SJCRH30 (cell line): Measurements from ENCODE around the gene NDUFS8. TPM values are rescaled to one million over a fixed set of nuclear protein-coding genes. Genes with fewer than 3 reads are reported as not detected.

Experiments used
- DNase-seq, 2 experiments: peaks; one replicate each; pipeline ENCODE4 v3.0.0-alpha.2; 2015 to 2020
- H3K27ac ChIP-seq: fragments of 250-450 bp; sonication (Bioruptor Pico); 2 replicates; pipeline ENCODE4 v1.5.1; 2020; ENCODE audit warnings: mild to moderate bottlenecking, moderate library complexity
- H3K27me3 ChIP-seq: fragments of 250-450 bp; sonication (Bioruptor Pico); 2 replicates; pipeline ENCODE4 v1.5.1; 2020; ENCODE audit warnings: mild to moderate bottlenecking, moderate library complexity
- H3K36me3 ChIP-seq: fragments of 250-450 bp; sonication (Bioruptor Pico); 2 replicates; pipeline ENCODE4 v1.5.1; 2020; ENCODE audit warnings: mild to moderate bottlenecking, moderate library complexity
- H3K4me1 ChIP-seq: fragments of 250-450 bp; sonication (Bioruptor Pico); 2 replicates; pipeline ENCODE4 v1.5.1; 2020; ENCODE audit warnings: mild to moderate bottlenecking, moderate library complexity
- H3K4me3 ChIP-seq: fragments of 250-450 bp; sonication (Bioruptor Pico); 2 replicates; pipeline ENCODE4 v1.5.1; 2020; ENCODE audit warnings: mild to moderate bottlenecking, moderate library complexity
- H3K9me3 ChIP-seq: fragments of 250-450 bp; sonication (Bioruptor Pico); replicated peaks from 2 replicates; pipeline ENCODE4 v1.5.1; 2020; ENCODE audit warnings: mild to moderate bottlenecking, moderate library complexity
- total RNA-seq: library from RNA; depleted of rRNA; stranded (reverse); fragments of >200 nt; shearing (Covaris generic); gene quantifications from 2 replicates; pipeline ENCODE4 v1.2.3, GENCODE V29; 2014

Gene NDUFS8
- total RNA-seq, 1 experiment from 2014 or later = 77.7 TPM

GRCh38 chr11:68056317-68057285, 26.1 kb downstream of the NDUFS8 start:
- H3K4me1 ChIP-seq = no peaks in the 10 kb centered on the region
- no peak overlapping the region for H3K4me3 ChIP-seq
- H3K27ac ChIP-seq = no peak overlapping the region
- no peak for DNase-seq
- H3K36me3 ChIP-seq = peaks cover 29% of the 10 kb centered on the region
- no peaks in the 10 kb centered on the region for H3K27me3 ChIP-seq
- H3K9me3 ChIP-seq = no peaks in the 10 kb centered on the region

DNA sequence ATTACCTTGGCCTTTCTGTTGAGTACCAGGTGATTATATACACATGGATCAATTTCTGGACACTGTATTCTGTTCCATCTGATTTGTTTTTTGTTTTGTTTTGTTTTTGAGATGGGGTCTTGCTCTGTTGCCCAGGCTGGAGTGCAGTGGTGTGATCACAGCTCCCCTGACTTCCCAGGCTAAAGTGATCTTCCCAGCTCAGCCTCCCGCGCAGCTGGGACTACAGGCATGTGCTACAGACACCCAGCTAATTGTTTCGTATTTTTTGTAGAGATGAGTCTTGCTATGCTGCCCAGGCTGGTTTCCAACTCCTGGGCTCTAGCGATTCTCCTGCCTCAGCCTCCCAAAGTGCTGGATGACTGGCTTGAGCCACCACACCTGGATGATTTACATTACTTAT, 27.3 kb downstream of the NDUFS8 start:
- Histone ChIP-seq H3K27me3 (no peaks in the 10 kb centered on the region), H3K4me1 (no peaks in the 10 kb centered on the region), H3K27ac (no peak overlapping the region), H3K36me3 (peaks cover 35% of the 10 kb centered on the region), H3K4me3 (no peak overlapping the region), H3K9me3 (no peaks in the 10 kb centered on the region)
- no peak for DNase-seq

GRCh38 chr11:68061508-68061907, 31.0 kb downstream of the NDUFS8 start:
- Histone ChIP-seq H3K4me3 (no peak overlapping the region), H3K36me3 (peaks cover 52% of the 10 kb centered on the region), H3K4me1 (no peaks in the 10 kb centered on the region), H3K27me3 (no peaks in the 10 kb centered on the region), H3K27ac (no peak overlapping the region), H3K9me3 (no peaks in the 10 kb centered on the region)
- DNase-seq = no peak

DNA sequence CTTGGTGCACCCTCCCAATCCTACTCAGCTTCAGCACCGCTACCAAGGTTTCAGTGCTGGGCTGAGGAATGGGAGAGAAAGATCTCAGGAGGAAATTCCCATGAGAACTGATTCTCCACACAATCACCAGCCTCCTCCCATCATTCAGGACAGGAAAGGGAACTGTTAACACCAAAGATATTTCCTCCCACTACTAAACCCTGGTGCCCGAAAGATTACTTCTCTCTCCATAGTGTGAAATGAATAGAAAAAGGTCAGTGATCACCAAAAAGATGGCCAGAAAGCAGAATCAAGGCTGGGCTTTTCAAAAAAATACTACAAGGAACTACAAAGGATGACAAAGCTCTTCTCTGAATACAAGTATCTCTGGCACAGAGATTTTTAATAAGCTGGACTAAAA, 34.4 kb downstream of the NDUFS8 start:
- no peak overlapping the region for H3K4me3 ChIP-seq
- peaks cover 43% of the 10 kb centered on the region for H3K36me3 ChIP-seq
- H3K9me3 ChIP-seq = no peaks in the 10 kb centered on the region
- H3K27me3 ChIP-seq = no peaks in the 10 kb centered on the region
- H3K27ac ChIP-seq = no peak overlapping the region
- H3K4me1 ChIP-seq = no peaks in the 10 kb centered on the region
- DNase-seq = no peak

DNA sequence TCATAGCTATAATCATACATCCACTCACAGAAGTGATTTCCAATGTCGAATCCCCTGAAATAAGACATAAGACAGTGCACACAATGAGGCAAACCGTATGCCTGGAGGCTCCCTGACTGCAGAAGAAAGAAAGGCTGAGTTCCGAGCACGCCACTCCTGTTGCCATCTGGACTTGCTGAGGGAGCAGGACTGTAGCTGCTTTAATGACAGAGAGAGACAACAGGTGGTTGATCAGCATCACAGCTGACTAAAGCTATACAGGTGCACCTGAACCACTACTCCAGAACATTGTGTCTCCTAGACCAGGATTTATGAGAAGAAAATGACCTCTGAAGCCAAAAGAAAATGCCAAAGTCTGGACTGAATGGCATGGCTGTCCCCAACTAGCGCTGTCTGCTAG, 35.4 kb downstream of the NDUFS8 start:
- no peaks in the 10 kb centered on the region for H3K9me3 ChIP-seq
- H3K27me3 ChIP-seq = no peaks in the 10 kb centered on the region
- H3K4me1 ChIP-seq = no peaks in the 10 kb centered on the region
- H3K4me3 ChIP-seq = no peak overlapping the region
- H3K27ac ChIP-seq = no peak overlapping the region
- no peak for DNase-seq
- H3K36me3 ChIP-seq = peaks cover 44% of the 10 kb centered on the region

- Histone ChIP-seq H3K27ac (no peak overlapping the region), H3K4me1 (no peaks in the 10 kb centered on the region), H3K9me3 (no peaks in the 10 kb centered on the region), H3K4me3 (no peak overlapping the region), H3K36me3 (peaks cover 39% of the 10 kb centered on the region), H3K27me3 (no peaks in the 10 kb centered on the region)
- DNase-seq = no peak
Measured at GRCh38 chr11:68066742-68067141, 36.3 kb downstream of the NDUFS8 start.

GRCh38 chr11:68067991-68068390, 37.5 kb downstream of the NDUFS8 start:
- peaks cover 34% of the 10 kb centered on the region for H3K36me3 ChIP-seq

GRCh38 chr11:68071281-68072048, 41.0 kb downstream of the NDUFS8 start:
- H3K27ac ChIP-seq = no peak overlapping the region
- no peaks in the 10 kb centered on the region for H3K9me3 ChIP-seq
- DNase-seq = no peak
- peaks cover 22% of the 10 kb centered on the region for H3K36me3 ChIP-seq
- no peak overlapping the region for H3K4me3 ChIP-seq
- H3K4me1 ChIP-seq = no peaks in the 10 kb centered on the region
- no peaks in the 10 kb centered on the region for H3K27me3 ChIP-seq

More at GRCh38 chr11:68067991-68068390, 37.5 kb downstream of the NDUFS8 start:
- H3K4me1 ChIP-seq = no peaks in the 10 kb centered on the region
- no peaks in the 10 kb centered on the region for H3K9me3 ChIP-seq
- H3K4me3 ChIP-seq = no peak overlapping the region
- no peaks in the 10 kb centered on the region for H3K27me3 ChIP-seq
- DNase-seq = no peak
- no peak overlapping the region for H3K27ac ChIP-seq

DNA sequence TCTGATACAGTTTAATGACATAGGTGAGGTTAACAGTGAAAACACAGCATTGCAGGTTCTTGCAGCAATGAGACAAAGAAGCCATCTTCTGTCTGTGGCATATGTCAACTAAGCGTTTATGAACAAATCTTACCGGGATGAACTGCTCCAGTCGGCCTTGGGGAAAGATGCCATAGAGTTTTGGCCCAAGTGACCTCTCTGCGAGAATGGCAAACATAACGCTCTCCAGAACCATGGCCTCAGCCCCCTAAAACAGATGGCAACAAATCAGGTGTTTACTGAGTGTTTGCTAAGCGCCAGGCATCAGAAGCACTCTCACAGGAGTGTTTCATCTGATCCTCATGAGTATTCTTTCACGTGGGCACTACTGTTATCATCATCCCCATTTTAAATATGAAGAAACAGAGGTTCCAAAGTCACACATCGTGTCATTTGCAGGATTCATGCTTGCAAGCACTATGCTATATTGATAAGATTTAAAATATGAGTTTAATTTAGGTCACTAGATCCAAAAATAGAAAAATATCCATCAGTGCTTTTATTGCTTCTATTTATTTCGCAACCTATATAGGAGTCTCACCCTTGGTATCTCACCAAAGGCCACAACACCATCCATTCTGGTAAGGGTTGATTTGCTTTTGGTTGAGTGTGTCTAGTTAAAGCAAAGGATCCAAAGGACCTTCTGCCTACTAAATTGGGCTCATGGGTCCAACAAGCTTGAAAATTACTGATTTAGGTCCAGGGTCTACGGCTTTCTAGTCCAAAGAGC, 44.3 kb downstream of the NDUFS8 start:
- Histone ChIP-seq H3K9me3 (no peaks in the 10 kb centered on the region), H3K27me3 (no peaks in the 10 kb centered on the region), H3K4me1 (no peaks in the 10 kb centered on the region), H3K36me3 (peaks cover 14% of the 10 kb centered on the region), H3K27ac (no peak overlapping the region), H3K4me3 (no peak overlapping the region)
- DNase-seq = no peak

GRCh38 chr11:68076371-68077042, 46.0 kb downstream of the NDUFS8 start:
- Histone ChIP-seq H3K9me3 (no peaks in the 10 kb centered on the region), H3K4me1 (no peaks in the 10 kb centered on the region), H3K36me3 (peaks cover 5% of the 10 kb centered on the region), H3K27me3 (no peaks in the 10 kb centered on the region), H3K27ac (no peak overlapping the region), H3K4me3 (no peak overlapping the region)
- no peak for DNase-seq

- no peaks in the 10 kb centered on the region for H3K9me3 ChIP-seq
- no peak overlapping the region for H3K27ac ChIP-seq
- no peak for DNase-seq
- H3K27me3 ChIP-seq = no peaks in the 10 kb centered on the region
- no peak overlapping the region for H3K4me3 ChIP-seq
- no peaks in the 10 kb centered on the region for H3K4me1 ChIP-seq
- peaks cover 5% of the 10 kb centered on the region for H3K36me3 ChIP-seq
Measured at GRCh38 chr11:68077617-68078582, 47.4 kb downstream of the NDUFS8 start.

DNA sequence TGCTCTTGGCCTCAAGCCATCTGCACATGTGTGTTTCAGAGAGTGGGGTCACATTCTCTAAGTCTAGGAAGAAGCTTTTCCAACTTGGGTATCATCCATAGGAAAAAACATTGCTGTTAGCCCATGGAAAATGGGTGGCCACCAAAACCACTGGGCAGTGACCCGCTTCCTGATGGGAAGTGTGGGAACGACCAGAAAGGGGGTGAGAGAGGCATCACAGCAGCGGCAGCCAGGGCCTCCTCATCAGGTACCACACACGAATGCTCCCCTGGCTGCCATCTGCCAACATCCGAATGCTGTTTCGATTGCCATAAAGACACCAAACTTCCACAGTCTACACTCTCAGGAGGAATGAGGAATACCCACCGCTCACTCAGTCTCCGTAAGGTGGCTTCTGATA, 50.4 kb downstream of the NDUFS8 start:
- no peak for DNase-seq

GRCh38 chr11:68081691-68082090, 51.2 kb downstream of the NDUFS8 start:
- no peak for DNase-seq
- H3K36me3 ChIP-seq = no peaks in the 10 kb centered on the region; the same call in 1 of the 2 replicates
- H3K9me3 ChIP-seq = no peaks in the 10 kb centered on the region
- H3K4me1 ChIP-seq = no peaks in the 10 kb centered on the region
- no peak overlapping the region for H3K4me3 ChIP-seq
- no peaks in the 10 kb centered on the region for H3K27me3 ChIP-seq
- no peak overlapping the region for H3K27ac ChIP-seq

More for the DNA sequence above, 50.4 kb downstream of the NDUFS8 start:
- Histone ChIP-seq H3K4me1 (no peaks in the 10 kb centered on the region), H3K27ac (no peak overlapping the region), H3K36me3 (no peaks in the 10 kb centered on the region; the same call in none of the 2 replicates), H3K9me3 (no peaks in the 10 kb centered on the region), H3K27me3 (no peaks in the 10 kb centered on the region), H3K4me3 (no peak overlapping the region)
